IMR-90 (cell line): ENCODE measurements around the gene ADM2. TPM values are rescaled to one million over a fixed set of nuclear protein-coding genes. Genes with fewer than 3 reads are reported as not detected.
"Not testable (repeated sequence)": the region's sequence is repeated elsewhere in the genome, so short reads cannot be mapped to it uniquely, and the experiment has no call there.

Experiments used
- ATAC-seq: fragments of 200-7000 bp; cut with Tn5 transposase; 2 replicates; pipeline ENCODE4 v1.9.1; 2020; ENCODE audit warnings: low read depth, mild to moderate bottlenecking, moderate library complexity
- BruUV-seq: library from RNA; stranded (reverse); fragments of 400-500 nt; replicated peaks from 2 replicates; lab custom pipeline; 2021; lab: Mats Ljungman, UMichigan
- CTCF ChIA-PET: fragments of 300-600 bp; formaldehyde crosslinking; extraction: SDS; loops from one replicate; lab custom pipeline; 2021; ENCODE audit warnings: antibody characterized with exemption; lab: Yijun Ruan, JAX
- POLR2A ChIA-PET: fragments of 300-600 bp; sonication (Branson Sonifier 250); formaldehyde crosslinking; loops from one replicate; lab custom pipeline; 2022; ENCODE audit warnings: antibody characterized with exemption; ENCODE audit not compliant: unreplicated experiment; lab: Charles Lee
- DNase-seq: peaks from one replicate; pipeline ENCODE4 v3.0.0; 2013
- H2AFZ ChIP-seq: replicated peaks from 2 replicates; pipeline ENCODE3; 2013; ENCODE audit warnings: low read length, mild to moderate bottlenecking; ENCODE audit not compliant: poor library complexity
- H2AK5ac ChIP-seq: 2 replicates; pipeline ENCODE4 v1.6.1; 2013; ENCODE audit warnings: low read depth, low read length, inconsistent platforms
- H2AK9ac ChIP-seq: replicated peaks from 2 replicates; pipeline ENCODE3; 2013; ENCODE audit warnings: mild to moderate bottlenecking, low read depth, low read length, moderate library complexity; ENCODE audit not compliant: poor library complexity
- H2BK120ac ChIP-seq: 2 replicates; pipeline ENCODE4 v1.6.1; 2013; ENCODE audit warnings: low read depth, low read length, inconsistent platforms
- H2BK15ac ChIP-seq: 3 replicates; pipeline ENCODE4 v1.6.1; 2013; ENCODE audit warnings: low read depth, low read length, inconsistent platforms
- H2BK20ac ChIP-seq: 2 replicates; pipeline ENCODE4 v1.6.1; 2013; ENCODE audit warnings: low read depth, mild to moderate bottlenecking, inconsistent platforms, low read length, moderate library complexity
- H2BK5ac ChIP-seq: 2 replicates; pipeline ENCODE4 v1.6.1; 2013; ENCODE audit warnings: mild to moderate bottlenecking, low read depth, low read length, inconsistent platforms; ENCODE audit not compliant: poor library complexity, severe bottlenecking
- H3K14ac ChIP-seq: replicated peaks from 2 replicates; pipeline ENCODE4 v1.6.1; 2013; ENCODE audit warnings: low read depth, low read length, inconsistent platforms
- H3K18ac ChIP-seq: 2 replicates; pipeline ENCODE4 v1.6.1; 2013; ENCODE audit warnings: low read depth, low read length, control low read depth
- H3K23ac ChIP-seq: 2 replicates; pipeline ENCODE4 v1.6.1; 2013; ENCODE audit warnings: low read depth, low read length, inconsistent platforms
- H3K27ac ChIP-seq: 2 replicates; pipeline ENCODE4 v1.5.1; 2013; ENCODE audit warnings: mild to moderate bottlenecking, control low read depth, low read length; ENCODE audit not compliant: insufficient read depth
- H3K27me3 ChIP-seq: 2 replicates; pipeline ENCODE4 v1.6.1; 2013; ENCODE audit warnings: low read length; ENCODE audit not compliant: control insufficient read depth, insufficient read depth
- H3K36me3 ChIP-seq: 2 replicates; pipeline ENCODE4 v1.6.1; 2013; ENCODE audit warnings: low read length, mixed read lengths; ENCODE audit not compliant: control insufficient read depth, insufficient read depth
- H3K4ac ChIP-seq: 2 replicates; pipeline ENCODE4 v1.6.1; 2013; ENCODE audit warnings: low read depth, low read length, inconsistent platforms
- H3K4me1 ChIP-seq: 2 replicates; pipeline ENCODE4 v1.6.1; 2013; ENCODE audit warnings: low read length, mixed read lengths; ENCODE audit not compliant: control insufficient read depth, insufficient read depth
- H3K4me2 ChIP-seq: 2 replicates; pipeline ENCODE4 v1.6.1; 2013; ENCODE audit warnings: low read depth, mild to moderate bottlenecking, control low read depth, low read length, moderate library complexity
- H3K4me3 ChIP-seq: 2 replicates; pipeline ENCODE4 v1.5.1; 2013; ENCODE audit warnings: low read depth, mild to moderate bottlenecking, control low read depth, low read length, moderate library complexity; ENCODE audit not compliant: insufficient read depth
- H3K56ac ChIP-seq: 2 replicates; pipeline ENCODE4 v1.6.1; 2013; ENCODE audit warnings: low read length, inconsistent platforms; ENCODE audit not compliant: insufficient read depth; ENCODE audit errors: extremely low read depth
- H3K79me1 ChIP-seq, 2 experiments: 2 replicates each; pipeline ENCODE4 v1.6.1; 2013; ENCODE audit warnings: low read length in 2 of 2, inconsistent platforms in 1 of 2, low read depth in 1 of 2
- H3K9ac ChIP-seq: 2 replicates; pipeline ENCODE4 v1.6.1; 2013; ENCODE audit warnings: low read depth, low read length, control low read depth
- H3K9me1 ChIP-seq: 2 replicates; pipeline ENCODE4 v1.6.1; 2013; ENCODE audit warnings: low read length, inconsistent platforms; ENCODE audit not compliant: insufficient read depth
- H3K9me3 ChIP-seq: 2 replicates; pipeline ENCODE4 v1.6.1; 2013; ENCODE audit warnings: low read length; ENCODE audit not compliant: control insufficient read depth, insufficient read depth
- H4K20me1 ChIP-seq: 2 replicates; pipeline ENCODE4 v1.6.1; 2013; ENCODE audit warnings: low read length, inconsistent platforms; ENCODE audit not compliant: insufficient read depth
- H4K5ac ChIP-seq: 2 replicates; pipeline ENCODE4 v1.6.1; 2013; ENCODE audit warnings: mild to moderate bottlenecking, low read depth, low read length, control low read depth
- H4K8ac ChIP-seq, 2 experiments: 2 replicates each; pipeline ENCODE4 v1.6.1; 2013; ENCODE audit warnings: low read depth in 2 of 2, low read length in 2 of 2, control low read depth in 1 of 2, inconsistent platforms in 1 of 2
- H4K91ac ChIP-seq: 2 replicates; pipeline ENCODE4 v1.6.1; 2013; ENCODE audit warnings: low read depth, low read length, inconsistent platforms; ENCODE audit not compliant: insufficient read depth
- FOS ChIP-seq: fragments of 150-350 bp; IDR thresholded peaks from 2 replicates; pipeline ENCODE4 v1.6.1; 2016; ENCODE audit warnings: low read depth, low read length
- MAZ ChIP-seq: IDR thresholded peaks from 2 replicates; pipeline ENCODE4 v1.6.1; 2012; ENCODE audit warnings: low read depth, mild to moderate bottlenecking, low read length, improper control_type of control experiment, moderate library complexity, borderline replicate concordance
- MXI1 ChIP-seq: IDR thresholded peaks from 2 replicates; pipeline ENCODE4 v1.6.1; 2012; ENCODE audit warnings: low read depth, mild to moderate bottlenecking, low read length, moderate library complexity, borderline replicate concordance
- NFE2L2 ChIP-seq: fragments of 150-350 bp; IDR thresholded peaks from 2 replicates; pipeline ENCODE4 v1.6.1; 2016; ENCODE audit warnings: low read depth, mild to moderate bottlenecking, low read length
- RFX5 ChIP-seq: IDR thresholded peaks from 2 replicates; pipeline ENCODE4 v1.8.0; 2012; ENCODE audit warnings: low read depth, mild to moderate bottlenecking, low read length, moderate library complexity
- WGBS, 2 experiments: methylation state at CpG; one replicate each; pipeline versions ENCODE4 v1.1.5 to v1.1.7; 2013; ENCODE audit warnings: missing lambda C conversion rate in 2 of 2; ENCODE audit not compliant: insufficient read length in 1 of 2; ENCODE audit errors: extremely low coverage in 2 of 2; 5-methylcytosine and 5-hydroxymethylcytosine counted together
- dilution Hi-C: fragments of 300-500 bp; cut with HindIII; formaldehyde crosslinking; loops from one replicate; pipeline ENCODE4 v1.14.3; 2018; ENCODE audit warnings: low sequenced_read_pairs; ENCODE audit not compliant: unreplicated experiment
- in situ Hi-C: fragments of 300-500 bp; cut with MboI; formaldehyde crosslinking; loops from 3 replicates; pipeline ENCODE4 v1.14.3; 2019; ENCODE audit warnings: low sequenced_read_pairs, inconsistent platforms, mixed read lengths
- intact Hi-C: fragments of 100-400 bp; cut with micrococcal nuclease; formaldehyde crosslinking; loops from 2 replicates; pipeline ENCODE4 v1.10.0; 2022
- polyA plus RNA-seq, 3 experiments: library from polyadenylated mRNA; depleted of rRNA; stranded (reverse); fragments of >200 nt; gene quantifications; 2 replicates each; pipeline ENCODE4 v1.2.3, GENCODE V29; 2012; ENCODE audit warnings: low replicate concordance in 1 of 3
- total RNA-seq: library from RNA; depleted of rRNA; stranded (reverse); fragments of >200 nt; gene quantifications from 2 replicates; pipeline ENCODE4 v1.2.3, GENCODE V29; 2012

The ADM2 gene
- total and polyA plus RNA-seq, 2 of the 4 experiments (the other 2 are of a cell fraction), result 0.18 to 2.3 TPM

- TF ChIP-seq RFX5, result no peak
- no peak for TF ChIP-seq MAZ
- no peak for TF ChIP-seq NFE2L2
- TF ChIP-seq FOS, result no peak
- no peak for TF ChIP-seq MXI1
- no peak overlapping the region for H3K18ac ChIP-seq
- H2BK5ac ChIP-seq, result no peak overlapping the region
- no peak overlapping the region for H2AFZ ChIP-seq
- 99% methylated on average over 19 of the region's 35 CpGs; no CpG with 5 or more reads in 1 of the 2 experiments for WGBS, 2 experiments
- no TSS peak for BruUV-seq
- no peak overlapping the region for H2AK9ac ChIP-seq
- POLR2A ChIA-PET, result no interaction called here
- no peak overlapping the region for H2AK5ac ChIP-seq
- H4K5ac ChIP-seq, result no peak overlapping the region
- H3K27ac ChIP-seq, result no peak overlapping the region
- no peak overlapping the region for H3K4me3 ChIP-seq
- no peaks in the 10 kb centered on the region for H3K9me3 ChIP-seq
- H3K27me3 ChIP-seq, result no peaks in the 10 kb centered on the region
- H2BK15ac ChIP-seq, result no peak overlapping the region
- H3K9me1 ChIP-seq, result no peaks in the 10 kb centered on the region
- in situ Hi-C loops, result no loop called here
- no peak overlapping the region for H3K23ac ChIP-seq
- ATAC-seq (no peak), DNase-seq (no peak)
- H3K79me1 ChIP-seq, result peaks cover 6% of the 10 kb centered on the region in 2 experiments; a peak in 3 of 4 replicates
- H3K4me2 ChIP-seq, result no peak overlapping the region
- no peak overlapping the region for H3K9ac ChIP-seq
- H3K14ac ChIP-seq, result no peak overlapping the region
- no peak overlapping the region for H3K56ac ChIP-seq
- no peak overlapping the region for H2BK20ac ChIP-seq
- H3K4me1 ChIP-seq, result no peaks in the 10 kb centered on the region
- H3K36me3 ChIP-seq, result peaks cover 61% of the 10 kb centered on the region
- CTCF ChIA-PET, result no interaction called here
- H4K91ac ChIP-seq, result no peak overlapping the region
- no peak overlapping the region for H2BK120ac ChIP-seq
- H4K8ac ChIP-seq, result no peak overlapping the region
- dilution Hi-C loops, result no loop called here
- H4K20me1 ChIP-seq, result no peaks in the 10 kb centered on the region; the same call in 1 of the 2 replicates
- intact Hi-C loops, result no loop called here
- H3K4ac ChIP-seq, result no peak overlapping the region
Measured at GRCh38 chr22:50432131-50432876, 49.0 kb upstream of the ADM2 start.

- H3K27ac ChIP-seq, in situ Hi-C loops, H3K4me2 ChIP-seq, H4K8ac ChIP-seq, intact Hi-C loops, dilution Hi-C loops, H3K9me1 ChIP-seq, H4K5ac ChIP-seq, H2BK120ac ChIP-seq, H4K91ac ChIP-seq, H3K4me1 ChIP-seq, H3K14ac ChIP-seq, POLR2A ChIA-PET, H3K79me1 ChIP-seq, H3K27me3 ChIP-seq, H3K56ac ChIP-seq, H3K23ac ChIP-seq, H2BK15ac ChIP-seq, H3K9ac ChIP-seq, H2AFZ ChIP-seq, H3K9me3 ChIP-seq, DNase-seq, H2BK5ac ChIP-seq, H3K4me3 ChIP-seq, BruUV-seq, H3K18ac ChIP-seq, H2BK20ac ChIP-seq, H4K20me1 ChIP-seq, H2AK9ac ChIP-seq, H2AK5ac ChIP-seq, H3K4ac ChIP-seq, ATAC-seq, CTCF ChIA-PET: not testable (repeated sequence)
- WGBS, 2 experiments, result 95% methylated on average over 4 of the region's 24 CpGs; no CpG with 5 or more reads in 1 of the 2 experiments
- peaks cover 68% of the 10 kb centered on the region for H3K36me3 ChIP-seq
Measured at GRCh38 chr22:50432877-50433510, 48.3 kb upstream of the ADM2 start.
